ENCODE data around the gene GPC6.

DNA sequence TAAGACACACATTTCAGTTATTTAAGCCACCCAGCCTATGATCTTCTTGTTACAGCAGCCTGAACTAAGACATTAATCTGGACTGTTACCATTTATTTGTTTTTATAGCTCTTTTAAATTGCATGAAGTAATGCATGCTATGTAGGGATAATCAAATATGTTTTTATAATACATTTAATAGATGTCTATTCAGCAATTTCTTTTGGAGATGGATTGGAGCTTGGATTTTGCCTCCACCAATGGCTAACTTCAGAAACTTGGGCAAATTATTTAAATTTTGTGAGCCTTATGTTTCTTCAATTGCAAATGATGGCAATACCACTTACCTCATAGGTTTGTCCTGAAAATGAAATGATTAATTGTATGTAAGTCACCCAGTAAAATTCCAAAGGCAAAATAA, 288.7 kb downstream of the GPC6 start:
- TF ChIP-seq TAF1 (IDR thresholded peaks at IDR 0.05; ENCODE audit: borderline replicate concordance, low read depth, low read length), result no peak
- no peak for TF ChIP-seq POLR2A (IDR thresholded peaks at IDR 0.05; ENCODE audit: low read depth, low read length)
